CD4-positive, alpha-beta T cell treated with Interleukin-4 for 4 hours (primary cell): ENCODE data around the gene GLI2.

ENCODE experiments used
- DNase-seq: peaks from one replicate; pipeline ENCODE4 v3.0.0-alpha.2; 2020

The GLI2 gene

GRCh38 chr2:120738786-120739437, 3.2 kb downstream of the GLI2 start:
- no peak for DNase-seq

- DNase-seq, result no peak
These were observed 3.9 kb downstream of the GLI2 start for GRCh38 chr2:120739438-120740090.

GRCh38 chr2:120740375-120740764, 4.7 kb downstream of the GLI2 start:
- DNase-seq, result no peak

- DNase-seq, result no peak
These were observed 5.3 kb downstream of the GLI2 start for GRCh38 chr2:120740765-120741524.

- DNase-seq, result no peak
These were observed 6.2 kb downstream of the GLI2 start for GRCh38 chr2:120741571-120742561.

- DNase-seq, result no peak
These were observed 8.0 kb downstream of the GLI2 start for GRCh38 chr2:120743657-120744056.

GRCh38 chr2:120744817-120745216, 9.1 kb downstream of the GLI2 start:
- no peak for DNase-seq

- no peak for DNase-seq
These were observed 9.9 kb downstream of the GLI2 start for GRCh38 chr2:120745420-120746111.

- DNase-seq, result no peak
These were observed 10.5 kb downstream of the GLI2 start for GRCh38 chr2:120746144-120746543.

GRCh38 chr2:120747281-120747680, 11.6 kb downstream of the GLI2 start:
- DNase-seq, result no peak

GRCh38 chr2:120747706-120748105, 12.0 kb downstream of the GLI2 start:
- no peak for DNase-seq

GRCh38 chr2:120748310-120748709, 12.6 kb downstream of the GLI2 start:
- DNase-seq, result no peak

- DNase-seq, result no peak
These were observed 13.1 kb downstream of the GLI2 start for GRCh38 chr2:120748741-120749140.

GRCh38 chr2:120749506-120750431, 14.1 kb downstream of the GLI2 start:
- no peak for DNase-seq

GRCh38 chr2:120750488-120751210, 15.0 kb downstream of the GLI2 start:
- no peak for DNase-seq

GRCh38 chr2:120751553-120751952, 15.9 kb downstream of the GLI2 start:
- DNase-seq, result no peak

- DNase-seq, result no peak
These were observed 18.6 kb downstream of the GLI2 start for GRCh38 chr2:120754067-120754960.

- no peak for DNase-seq
These were observed 22.8 kb downstream of the GLI2 start for GRCh38 chr2:120758181-120759144.
